ENCODE measurements around the gene YIF1B.
"Not testable (repeated sequence)": the region's sequence is repeated elsewhere in the genome, so short reads cannot be mapped to it uniquely, and the experiment has no call there.

Gene YIF1B, protein sequence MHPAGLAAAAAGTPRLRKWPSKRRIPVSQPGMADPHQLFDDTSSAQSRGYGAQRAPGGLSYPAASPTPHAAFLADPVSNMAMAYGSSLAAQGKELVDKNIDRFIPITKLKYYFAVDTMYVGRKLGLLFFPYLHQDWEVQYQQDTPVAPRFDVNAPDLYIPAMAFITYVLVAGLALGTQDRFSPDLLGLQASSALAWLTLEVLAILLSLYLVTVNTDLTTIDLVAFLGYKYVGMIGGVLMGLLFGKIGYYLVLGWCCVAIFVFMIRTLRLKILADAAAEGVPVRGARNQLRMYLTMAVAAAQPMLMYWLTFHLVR

DNA sequence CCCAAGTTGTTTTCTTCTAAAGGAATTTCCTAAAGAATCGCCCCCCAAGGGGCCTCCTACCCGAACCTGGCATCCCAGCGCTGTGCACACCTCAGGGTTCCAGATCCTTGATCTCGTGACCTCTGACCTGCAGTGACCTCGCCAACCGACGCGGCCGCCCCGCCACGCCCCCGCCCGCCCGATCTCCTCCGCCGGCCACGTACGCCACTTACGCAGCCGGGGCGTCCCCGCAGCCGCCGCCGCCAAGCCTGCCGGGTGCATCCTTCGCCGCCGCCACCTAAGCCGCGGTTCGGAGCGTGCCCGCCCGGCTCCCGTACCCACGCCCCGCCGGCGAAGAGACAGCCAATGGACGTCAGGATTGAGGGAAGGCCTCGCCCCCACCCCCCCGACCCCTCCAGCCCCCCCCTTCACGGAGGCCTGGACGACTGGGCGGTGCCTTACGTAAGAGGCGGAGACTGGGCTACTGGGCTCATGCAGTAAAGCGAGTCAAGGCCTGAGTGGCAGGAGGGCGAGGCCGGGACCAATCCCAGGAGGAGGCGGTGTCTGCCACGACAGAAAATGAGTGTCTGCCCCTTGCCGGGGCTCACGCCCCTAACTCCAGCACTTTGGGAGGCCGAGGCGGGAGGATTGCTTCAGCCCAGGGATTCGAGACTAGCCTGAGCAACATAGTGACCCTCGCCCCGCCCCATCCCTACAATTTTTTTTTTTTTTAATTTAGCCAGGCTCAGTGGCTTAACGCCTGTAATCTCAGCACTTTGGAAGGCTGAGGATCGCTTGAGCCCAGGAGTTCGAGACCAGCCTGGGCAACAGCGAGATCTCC, at the start of gene YIF1B:
Gene YIF1B (minus strand): TSS at position 291 of the 820 bp plus-strand sequence. CDS start 30 bp downstream, at position 261.
- peak; percentile 98 for DNase-seq (ENCODE audit: low spot score)

DNA sequence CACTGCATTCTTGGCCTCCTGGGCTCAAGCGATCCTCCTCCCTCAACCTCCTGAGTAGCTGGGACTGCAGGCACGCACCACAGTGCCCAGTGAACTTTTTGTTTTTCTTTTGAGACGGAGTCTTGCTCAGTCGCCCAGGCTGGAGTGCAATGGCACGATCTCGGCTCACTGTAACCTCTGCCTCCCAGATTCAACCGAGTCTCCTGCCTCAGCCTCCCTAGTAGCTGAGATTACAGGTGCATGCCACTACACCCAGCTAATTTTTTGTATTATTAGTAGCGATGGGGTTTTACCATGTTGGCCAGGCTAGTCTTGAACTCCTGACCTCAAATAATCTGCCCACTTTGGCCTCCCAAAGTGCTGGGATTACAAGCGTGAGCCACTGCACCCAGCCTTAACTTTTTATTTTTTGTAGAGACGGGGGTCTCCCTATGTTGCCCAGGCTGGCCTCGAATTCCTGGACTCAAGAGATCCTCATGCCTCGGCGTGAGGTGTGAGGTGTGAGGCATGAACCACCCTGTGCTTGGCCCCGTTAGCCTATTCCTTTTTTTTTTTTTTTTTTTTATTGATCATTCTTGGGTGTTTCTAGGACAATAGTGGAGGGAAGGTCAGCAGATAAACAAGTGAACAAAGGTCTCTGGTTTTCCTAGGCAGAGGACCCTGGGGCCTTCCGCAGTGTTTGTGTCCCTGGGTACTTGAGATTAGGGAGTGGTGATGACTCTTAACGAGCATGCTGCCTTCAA, 47.4 kb upstream of the YIF1B start:
- not testable (repeated sequence) for DNase-seq (ENCODE audit: low spot score)

DNA sequence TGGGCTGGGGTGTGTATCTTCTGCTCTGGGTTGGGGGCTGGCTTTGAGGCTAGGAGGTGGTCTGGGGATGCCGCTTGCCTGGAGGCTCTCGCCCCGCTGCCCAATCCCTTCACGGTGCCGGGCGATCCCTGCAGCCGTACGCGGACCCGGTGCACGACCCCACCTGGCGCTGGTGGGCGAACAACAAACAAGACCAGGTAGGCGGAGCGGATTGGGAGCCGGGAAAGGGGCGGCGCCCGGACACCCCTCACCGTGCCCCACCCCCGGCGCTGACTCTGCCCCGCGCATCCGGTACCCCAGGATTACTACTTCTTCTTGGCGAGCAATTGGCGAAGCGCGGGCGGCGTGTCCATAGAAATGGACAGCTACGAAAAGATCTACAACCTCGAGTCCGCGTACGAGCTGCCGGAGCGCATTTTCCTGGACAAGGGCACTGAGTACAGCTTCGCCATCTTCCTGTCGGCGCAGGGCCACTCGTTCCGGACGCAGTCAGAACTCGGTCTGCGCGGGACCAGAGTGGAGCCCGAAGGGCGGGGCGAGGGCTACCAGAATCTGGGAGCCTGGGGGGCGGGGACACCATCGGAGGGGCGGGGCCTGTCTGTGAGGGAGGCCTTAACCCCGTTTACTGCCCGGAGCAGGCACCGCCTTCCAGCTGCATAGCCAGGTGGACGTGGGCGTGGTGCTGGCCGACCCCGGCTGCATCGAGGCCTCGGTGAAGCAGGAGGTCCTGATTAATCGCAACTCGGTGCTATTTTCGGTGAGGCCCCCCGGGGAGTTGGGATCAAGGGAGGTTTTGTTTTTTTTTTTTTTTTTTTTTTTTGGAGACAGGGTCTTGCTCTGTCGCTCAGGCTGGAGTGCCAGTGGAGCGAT, 46.6 kb upstream of the YIF1B start:
- DNase-seq (ENCODE audit: low spot score), result peak; percentile 88

DNA sequence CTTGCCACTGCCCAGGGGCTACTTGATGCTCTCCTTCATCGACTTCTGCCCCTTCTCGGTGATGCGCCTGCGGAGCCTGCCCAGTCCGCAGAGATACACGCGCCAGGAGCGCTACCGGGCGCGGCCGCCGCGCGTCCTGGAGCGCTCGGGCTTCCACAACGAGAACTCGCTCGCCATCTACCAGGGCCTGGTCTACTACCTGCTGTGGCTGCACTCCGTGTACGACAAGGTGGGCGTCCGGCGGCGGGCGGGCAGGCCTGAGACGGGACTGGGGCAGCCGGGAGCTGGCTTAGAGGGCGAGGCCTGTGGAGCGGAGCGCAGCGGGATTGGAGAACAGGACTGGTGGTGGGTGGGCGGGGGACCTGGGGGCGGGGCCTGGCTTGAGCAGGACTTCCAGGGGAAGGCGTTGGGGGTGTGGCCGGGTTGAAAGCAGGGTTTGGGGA, 45.9 kb upstream of the YIF1B start:
- peak; percentile 71 for DNase-seq (ENCODE audit: low spot score)

DNA sequence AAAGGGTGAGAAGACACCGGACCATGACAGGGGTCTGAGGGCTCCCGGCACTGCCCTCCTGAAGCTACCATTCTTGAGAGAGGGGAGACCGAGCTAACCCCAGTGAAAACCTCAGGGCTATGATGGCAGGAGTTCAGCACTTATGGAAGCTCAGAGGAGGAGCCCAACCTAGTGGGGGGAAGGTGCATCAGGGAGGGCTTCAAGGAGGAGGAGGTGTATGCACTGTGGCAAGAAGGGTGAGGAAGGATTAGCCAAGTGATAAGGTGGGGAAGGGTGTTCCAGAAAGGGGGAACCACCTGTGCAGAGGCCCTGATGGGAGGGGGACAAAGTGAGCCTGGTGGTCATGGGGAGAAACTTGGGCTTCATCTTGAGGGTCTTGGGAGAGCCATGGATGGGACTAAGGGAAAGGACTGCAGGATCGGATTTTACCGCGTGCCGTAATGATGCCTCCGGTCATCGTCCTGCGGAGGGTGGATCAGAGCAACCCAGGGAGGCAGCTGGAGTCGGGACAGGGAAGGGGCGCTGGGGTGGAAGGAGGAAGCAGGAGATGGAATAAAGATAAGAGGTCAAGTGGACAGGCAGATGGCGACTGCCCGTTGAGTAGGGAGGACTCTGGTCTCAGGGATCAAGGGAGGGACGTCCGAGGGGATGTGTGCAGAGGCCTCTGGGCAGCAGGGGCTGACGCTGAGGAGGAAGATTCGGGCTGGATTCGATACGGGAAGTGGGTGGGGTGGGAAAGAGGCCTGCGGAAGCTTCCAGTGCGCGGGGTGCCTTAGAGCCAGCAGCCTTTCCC, 45.3 kb upstream of the YIF1B start:
- no peak for DNase-seq (ENCODE audit: low spot score)

DNA sequence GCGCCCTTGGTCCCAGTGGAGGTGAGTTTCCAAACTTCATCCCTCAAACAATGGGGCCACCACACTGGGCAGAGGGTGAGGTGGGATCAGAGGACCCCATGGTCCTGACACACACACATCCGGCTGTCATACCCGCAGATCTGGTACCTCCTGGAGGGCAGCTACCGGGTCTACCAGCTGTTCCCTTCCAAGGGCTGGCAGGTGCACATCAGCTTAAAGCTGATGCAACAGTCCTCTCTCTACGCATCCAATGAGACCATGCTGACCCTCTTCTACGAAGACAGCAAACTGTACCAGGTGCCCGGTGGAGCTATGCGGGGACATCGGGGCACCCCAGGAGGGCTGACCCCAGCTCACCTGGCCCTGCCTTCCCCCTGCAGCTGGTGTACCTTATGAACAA, 44.6 kb upstream of the YIF1B start:
- DNase-seq (ENCODE audit: low spot score), result no peak

DNA sequence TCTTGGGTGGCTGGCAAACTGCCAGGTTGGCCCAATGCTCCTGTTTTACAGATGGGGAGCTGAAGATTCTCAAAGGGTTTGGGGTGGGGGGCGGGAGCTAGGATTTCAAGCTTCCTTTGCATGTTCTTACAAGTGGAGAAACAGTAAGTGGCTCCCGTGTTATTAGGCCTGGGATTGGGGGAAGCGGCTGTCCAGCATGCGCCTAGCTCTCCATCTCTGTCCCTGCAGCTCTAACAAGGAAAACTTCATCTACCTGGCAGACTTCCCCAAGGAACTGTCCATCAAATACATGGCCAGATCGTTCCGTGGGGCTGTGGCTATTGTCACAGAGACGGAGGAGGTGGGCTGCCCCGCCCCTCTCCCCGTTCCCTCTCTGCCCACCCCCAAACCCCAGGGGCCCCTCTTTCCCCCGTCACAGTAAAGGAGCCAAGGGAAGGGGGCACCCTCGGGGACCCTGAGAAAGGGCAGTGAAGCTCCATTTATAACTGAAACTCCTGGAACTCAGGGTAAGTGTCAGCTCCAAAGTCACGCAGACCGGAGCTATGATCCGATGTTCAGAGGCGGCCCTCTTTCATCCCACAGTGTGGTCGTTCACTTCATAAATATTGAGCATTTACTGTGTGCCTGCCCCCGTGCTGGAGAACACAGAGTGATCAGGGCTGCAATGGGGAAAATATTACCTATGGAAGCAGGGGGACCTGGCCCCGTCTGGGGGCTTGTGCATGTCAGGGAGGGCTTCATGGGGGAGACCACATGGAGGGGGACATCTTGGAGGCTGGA, 43.7 kb upstream of the YIF1B start:
- DNase-seq (ENCODE audit: low spot score), result no peak

DNA sequence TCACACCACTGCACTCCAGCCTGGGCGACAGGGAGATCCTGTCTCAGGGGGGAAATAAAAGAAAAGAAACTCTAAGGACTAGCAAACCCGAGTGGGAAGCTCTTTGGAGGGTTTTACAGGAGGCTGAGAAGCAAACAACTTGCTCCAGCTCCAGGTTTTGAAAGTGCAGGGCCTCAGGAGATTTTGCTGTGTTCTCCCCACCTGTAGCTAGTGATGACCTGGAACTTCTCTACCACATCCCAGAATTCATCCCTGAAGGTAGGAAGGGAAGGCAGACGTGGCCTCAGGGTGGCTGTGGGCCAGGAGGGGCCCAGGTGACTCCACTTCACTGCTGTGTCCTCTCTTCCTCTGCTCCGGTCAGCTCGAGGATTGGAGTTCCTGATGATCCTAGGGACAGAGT, 42.3 kb upstream of the YIF1B start:
- DNase-seq (ENCODE audit: low spot score), result no peak

DNA sequence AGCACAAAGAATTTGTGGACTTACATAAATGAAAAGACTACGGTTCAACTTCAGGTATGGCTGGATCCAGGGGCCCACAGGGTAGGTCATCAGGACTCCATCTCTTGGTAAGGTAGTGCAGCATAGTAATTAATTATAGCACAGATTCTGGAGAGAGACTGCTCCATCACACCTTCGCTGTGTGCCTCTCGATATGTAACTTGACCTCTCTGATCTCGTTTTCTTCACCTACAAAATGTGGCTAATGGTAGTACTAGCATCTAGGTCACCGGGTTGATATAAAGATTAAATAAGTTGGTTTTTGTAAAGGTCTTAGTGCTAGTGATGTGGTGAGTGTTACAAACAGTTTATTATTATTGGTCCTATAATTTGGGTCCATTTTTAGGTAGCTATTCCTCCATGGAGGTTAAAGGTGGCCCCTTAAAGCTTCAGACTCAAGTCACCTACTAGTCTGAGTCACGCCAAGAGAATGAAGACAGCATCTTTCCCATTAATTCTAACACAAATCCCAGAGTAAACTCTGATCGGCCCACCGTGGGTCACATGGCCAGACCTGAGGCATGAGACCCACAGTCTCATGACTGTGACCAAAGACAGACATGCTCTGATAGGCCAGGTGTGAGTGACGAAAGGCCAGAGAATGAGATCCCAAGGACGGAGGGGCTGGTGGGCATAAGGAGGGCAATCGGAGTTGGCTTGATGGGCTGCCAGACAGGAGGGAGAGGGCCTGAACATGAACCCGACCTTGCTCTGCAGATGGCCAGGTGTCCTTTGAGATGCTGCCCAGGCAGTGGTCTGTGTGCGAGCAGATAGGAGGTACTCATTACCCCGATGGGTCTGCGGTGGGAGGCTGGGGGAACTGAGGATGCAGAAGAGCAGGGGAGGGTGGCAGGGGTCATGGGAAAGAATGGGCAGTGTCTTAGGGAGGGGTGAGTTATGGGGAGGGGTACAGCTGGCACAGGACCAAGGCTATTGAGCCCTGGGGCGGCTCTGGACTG, 40.3 kb upstream of the YIF1B start:
- DNase-seq (ENCODE audit: low spot score), result no peak

DNA sequence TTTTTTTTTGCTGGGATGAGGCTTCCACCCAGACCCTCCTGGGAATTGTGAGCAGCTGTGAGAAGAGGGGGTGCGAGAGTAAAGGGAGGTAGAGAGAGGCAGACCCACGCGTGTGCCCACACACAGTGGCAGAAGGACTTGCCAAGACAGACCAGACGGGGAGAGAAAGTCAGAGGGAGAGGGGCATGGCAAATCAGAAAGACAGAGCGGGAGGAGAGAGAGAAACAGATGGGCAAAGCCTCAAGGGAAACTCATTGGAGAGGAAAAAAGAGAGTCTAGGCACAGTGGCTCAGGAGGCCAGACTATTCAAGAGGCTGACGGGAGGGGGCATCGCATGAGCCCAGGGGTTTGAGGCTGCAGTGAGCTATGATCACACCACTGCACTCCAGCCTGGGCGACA, 36.9 kb upstream of the YIF1B start:
- no peak for DNase-seq (ENCODE audit: low spot score)

DNA sequence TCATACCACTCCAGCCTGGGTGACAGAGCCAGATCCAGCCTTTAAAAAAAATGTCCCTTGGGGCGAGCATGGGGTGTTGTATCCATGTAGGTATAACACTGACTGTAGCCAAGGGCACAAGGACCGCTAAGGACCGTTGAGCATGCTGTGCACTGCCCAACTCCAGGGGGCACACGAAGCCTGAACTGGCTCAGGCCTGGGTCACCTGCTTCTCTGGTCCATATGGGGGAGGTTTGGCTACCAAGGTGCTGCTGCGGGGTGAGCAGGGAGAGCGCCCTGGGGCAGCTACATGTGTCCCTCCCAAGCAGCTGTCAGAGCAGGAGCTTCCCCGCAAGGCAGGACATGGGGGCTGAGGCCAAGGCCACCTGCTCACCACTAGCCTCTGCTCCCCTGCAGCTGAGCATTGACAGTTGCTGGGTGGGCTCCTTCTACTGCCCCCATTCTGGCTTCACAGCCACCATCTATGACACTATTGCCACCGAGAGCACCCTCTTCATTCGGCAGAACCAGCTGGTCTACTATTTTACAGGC, 36.2 kb upstream of the YIF1B start:
- no peak for DNase-seq (ENCODE audit: low spot score)

DNA sequence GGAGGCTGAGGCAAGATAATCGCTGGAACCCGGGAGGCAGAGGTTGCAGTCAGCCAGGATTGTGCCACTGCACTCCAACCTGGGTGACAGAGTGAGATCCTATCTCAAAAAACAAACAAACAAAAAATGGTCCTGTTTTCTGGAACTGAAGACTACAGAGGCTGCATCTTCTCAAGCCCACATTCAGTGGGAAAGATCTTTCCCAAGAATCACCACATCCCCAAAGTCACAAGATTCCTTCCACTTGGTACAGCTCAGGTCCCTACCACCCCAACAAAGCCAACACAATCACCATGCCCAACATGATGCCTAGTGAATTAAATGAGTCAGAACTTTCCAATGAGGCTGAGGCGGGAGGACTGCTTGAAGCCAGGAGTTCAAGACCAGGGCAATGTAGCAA, 35.1 kb upstream of the YIF1B start:
- DNase-seq (ENCODE audit: low spot score), result no peak

DNA sequence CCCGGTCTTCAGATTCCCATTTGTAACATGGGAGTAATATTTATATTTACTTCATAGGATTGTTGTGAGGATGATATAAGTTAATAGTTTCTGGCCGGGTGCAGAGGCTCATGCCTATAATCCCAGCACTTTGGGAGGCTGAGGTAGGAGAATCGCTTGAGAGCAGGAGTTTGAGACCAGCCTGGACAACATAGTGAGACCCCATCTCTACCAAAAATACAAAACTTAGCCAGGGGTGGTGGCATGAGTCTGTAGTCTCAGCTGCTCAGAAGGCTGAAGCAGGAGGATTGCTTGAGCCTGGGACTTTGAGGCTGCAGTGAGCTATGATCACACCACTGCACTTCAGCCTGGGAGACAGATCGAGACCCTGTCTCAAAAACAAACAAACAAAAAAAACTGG, 31.1 kb upstream of the YIF1B start:
- DNase-seq (ENCODE audit: low spot score), result no peak

DNA sequence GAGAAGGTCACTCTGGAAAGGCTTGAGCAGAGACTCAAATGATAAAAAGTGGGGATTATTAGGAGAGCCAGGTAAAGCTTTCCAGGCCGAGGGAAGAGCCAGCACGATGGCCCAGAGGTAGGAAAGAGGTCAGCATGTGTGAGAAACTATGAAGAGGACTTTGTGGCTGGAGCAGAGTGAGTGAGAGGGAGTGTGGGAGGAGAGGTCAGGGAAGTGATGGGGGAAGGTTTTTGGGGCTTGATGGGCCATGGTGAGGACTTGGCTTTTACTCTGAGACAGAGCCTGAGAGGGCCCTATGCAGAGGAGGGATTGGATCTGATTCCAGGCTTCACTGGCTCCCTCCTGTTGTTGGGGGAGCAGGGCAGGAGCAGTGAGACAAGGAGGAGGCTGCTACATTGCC, 25.2 kb upstream of the YIF1B start:
- no peak for DNase-seq (ENCODE audit: low spot score)

DNA sequence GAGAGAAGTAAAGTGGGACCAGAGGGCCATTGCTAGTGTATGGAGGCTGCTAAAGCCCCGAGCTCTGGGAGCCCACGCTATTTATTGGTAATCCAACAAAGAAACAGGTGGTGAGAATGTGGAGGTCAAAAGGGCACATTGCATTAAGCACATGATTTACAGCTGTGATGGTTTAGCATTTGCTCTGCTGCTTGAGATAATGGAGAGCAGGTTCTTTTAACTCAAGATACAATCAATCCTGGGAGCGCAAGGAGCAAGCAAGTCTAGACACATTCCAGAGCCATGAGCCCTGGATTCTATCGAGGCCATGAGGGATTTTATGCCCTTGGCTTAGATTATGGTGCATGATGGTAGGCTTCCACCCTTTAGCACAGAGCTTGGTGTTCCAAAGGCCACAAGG, 23.3 kb upstream of the YIF1B start:
- not testable (repeated sequence) for DNase-seq (ENCODE audit: low spot score)

DNA sequence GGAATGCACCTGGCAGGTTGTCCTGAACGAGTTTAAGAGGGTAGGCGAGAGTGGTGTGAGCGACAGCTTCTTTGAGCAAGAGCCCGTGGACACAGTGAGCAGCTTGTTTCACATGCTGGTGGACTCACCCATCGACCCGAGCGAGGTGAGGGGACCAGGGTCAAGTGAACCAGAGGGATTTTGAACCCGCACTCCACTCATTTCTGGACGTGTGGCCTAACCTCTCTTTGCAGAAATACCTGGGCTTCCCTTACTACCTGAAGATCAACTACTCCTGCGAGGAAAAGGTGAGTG, 21.6 kb upstream of the YIF1B start:
- DNase-seq (ENCODE audit: low spot score), result no peak

DNA sequence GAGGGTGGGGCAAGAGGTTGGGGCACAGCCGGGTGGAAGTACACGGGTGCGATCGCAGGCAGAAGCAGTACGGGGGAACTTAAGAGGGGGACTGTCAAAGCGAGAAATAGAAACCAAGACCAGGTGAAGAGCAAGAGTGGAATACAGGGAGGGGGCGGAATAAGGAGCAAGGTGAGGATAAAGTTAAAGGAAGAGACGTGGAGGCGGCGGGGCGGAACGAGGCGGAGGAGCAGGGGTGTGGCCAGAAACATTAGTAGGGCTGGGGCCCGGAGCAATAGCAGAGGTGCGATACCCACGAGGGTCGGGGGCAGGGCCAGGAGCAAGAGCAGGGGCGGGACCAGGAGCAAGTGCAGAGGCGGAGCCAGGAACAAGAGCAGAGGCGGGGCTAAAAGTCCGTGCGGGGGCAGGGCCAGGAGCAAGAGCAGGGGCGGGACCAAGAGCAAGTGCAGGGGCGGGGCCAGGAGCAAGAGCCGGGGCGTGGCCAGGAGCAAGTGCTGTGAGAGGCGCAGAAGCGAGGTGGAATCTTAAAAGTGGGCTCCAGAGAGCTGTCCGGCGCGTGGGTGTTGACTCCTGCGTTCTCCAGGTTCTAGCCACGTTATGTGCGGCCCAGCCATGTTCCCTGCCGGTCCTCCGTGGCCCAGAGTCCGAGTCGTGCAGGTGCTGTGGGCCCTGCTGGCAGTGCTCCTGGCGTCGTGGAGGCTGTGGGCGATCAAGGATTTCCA, 21.1 kb upstream of the YIF1B start:
- DNase-seq (ENCODE audit: low spot score), result peak; percentile 97

Measured in activated CD4-positive, alpha-beta T cell treated with anti-CD3 and anti-CD28 coated beads, Interleukin-2, Interleukin-4, amounts not matched to agents 100 ng/mL and 50 ng/mL, durations not matched to agents 16 hours and 8 hours (primary cell).